HG02840 (cell line): ENCODE data around the gene FARP2.
"Not testable (repeated sequence)": the region's sequence is repeated elsewhere in the genome, so short reads cannot be mapped to it uniquely, and the experiment has no call there.

Experiments
- ATAC-seq: cut with Tn5 transposase; IDR thresholded peaks from one replicate; pipeline ENCODE4 v1.9.1; 2021; ENCODE audit warnings: mild to moderate bottlenecking, moderate library complexity, moderate number of reproducible peaks; ENCODE audit not compliant: unreplicated experiment, low FRiP score

Gene FARP2

GRCh38 chr2:241451840-241452506 lies 95.9 kb downstream of the FARP2 start:
- no peak for ATAC-seq

GRCh38 chr2:241453919-241454318 lies 97.8 kb downstream of the FARP2 start:
- not testable (repeated sequence) for ATAC-seq

- ATAC-seq: no peak
Measured at GRCh38 chr2:241454837-241455485, 98.9 kb downstream of the FARP2 start.

GRCh38 chr2:241456546-241456945 lies 100.5 kb downstream of the FARP2 start:
- no peak for ATAC-seq

GRCh38 chr2:241458687-241459086 lies 102.6 kb downstream of the FARP2 start:
- no peak for ATAC-seq

- ATAC-seq: no peak
Measured at GRCh38 chr2:241459520-241459919, 103.4 kb downstream of the FARP2 start.

GRCh38 chr2:241460631-241461030 lies 104.5 kb downstream of the FARP2 start:
- ATAC-seq: no peak

GRCh38 chr2:241461693-241462677 lies 105.9 kb downstream of the FARP2 start:
- ATAC-seq: no peak

GRCh38 chr2:241463276-241464135 lies 107.4 kb downstream of the FARP2 start:
- ATAC-seq: no peak

GRCh38 chr2:241465543-241465942 lies 109.5 kb downstream of the FARP2 start:
- ATAC-seq: no peak

GRCh38 chr2:241466230-241466629 lies 110.1 kb downstream of the FARP2 start:
- no peak for ATAC-seq

GRCh38 chr2:241467777-241468475 lies 111.8 kb downstream of the FARP2 start:
- ATAC-seq: no peak

- ATAC-seq: no peak
Measured at GRCh38 chr2:241468476-241468781, 112.3 kb downstream of the FARP2 start.

- ATAC-seq: no peak
Measured at GRCh38 chr2:241469746-241470145, 113.7 kb downstream of the FARP2 start.

- ATAC-seq: no peak
Measured at GRCh38 chr2:241473399-241473798, 117.3 kb downstream of the FARP2 start.

GRCh38 chr2:241475267-241475666 lies 119.2 kb downstream of the FARP2 start:
- ATAC-seq: no peak

- no peak for ATAC-seq
Measured at GRCh38 chr2:241478166-241478565, 122.1 kb downstream of the FARP2 start.

- no peak for ATAC-seq
Measured at GRCh38 chr2:241479026-241479898, 123.2 kb downstream of the FARP2 start.

GRCh38 chr2:241481687-241482086 lies 125.6 kb downstream of the FARP2 start:
- ATAC-seq: no peak
